Activated CD4-positive, alpha-beta T cell treated with anti-CD3 and anti-CD28 coated beads for 36 hours (primary cell): ENCODE measurements around the gene SF1. TPM values are rescaled to one million over a fixed set of nuclear protein-coding genes. Genes with fewer than 3 reads are reported as not detected.

ENCODE experiments used
- ATAC-seq: fragments of 200-7000 bp; cut with Tn5 transposase; one replicate; pipeline ENCODE4 v1.10.0; 2021; ENCODE audit warnings: mild to moderate bottlenecking, moderate library complexity
- CTCF ChIA-PET: fragments of 350-600 bp; sonication (Branson Sonifier 250); formaldehyde crosslinking; loops from one replicate; lab custom pipeline; 2021; ENCODE audit warnings: antibody characterized with exemption; lab: Charles Lee
- POLR2A ChIA-PET: fragments of 350-600 bp; sonication (Branson Sonifier 250); formaldehyde crosslinking; loops from one replicate; lab custom pipeline; 2021; ENCODE audit warnings: antibody characterized with exemption, inconsistent platforms; lab: Charles Lee
- DNase-seq: peaks from one replicate; pipeline ENCODE4 v3.0.0-alpha.2; 2020
- H3K27ac Mint-ChIP-seq: one replicate; pipeline ENCODE4 v1.8.0; 2021; ENCODE audit warnings: mixed read lengths
- H3K27me3 Mint-ChIP-seq: one replicate; pipeline ENCODE4 v1.8.0; 2021; ENCODE audit warnings: mixed read lengths
- H3K36me3 Mint-ChIP-seq: one replicate; pipeline ENCODE4 v1.8.0; 2021; ENCODE audit warnings: low read depth, mixed read lengths
- H3K4me1 Mint-ChIP-seq: one replicate; pipeline ENCODE4 v1.8.0; 2021; ENCODE audit warnings: mixed read lengths
- H3K4me3 Mint-ChIP-seq: one replicate; pipeline ENCODE4 v1.8.0; 2021; ENCODE audit warnings: mild to moderate bottlenecking, moderate library complexity, mixed read lengths
- H3K9me3 Mint-ChIP-seq: one replicate; pipeline ENCODE4 v1.8.0; 2021; ENCODE audit warnings: low read depth, mixed read lengths
- intact Hi-C, 2 experiments: fragments of 100-400 bp; cut with DNase I in 1 of 2; cut with micrococcal nuclease in 1 of 2; formaldehyde crosslinking; loops; one replicate each; pipeline versions ENCODE4 v1.14.2 to v1.15.1; 2022 to 2024; cut with DNase I, micrococcal nuclease
- total RNA-seq, 2 experiments: library from RNA; stranded (reverse); gene quantifications; one replicate each; pipeline ENCODE4 v1.2.3, GENCODE V29; 2021

SF1 gene
- total RNA-seq, 2 experiments from 2014 or later: 318 to 362 TPM

DNA sequence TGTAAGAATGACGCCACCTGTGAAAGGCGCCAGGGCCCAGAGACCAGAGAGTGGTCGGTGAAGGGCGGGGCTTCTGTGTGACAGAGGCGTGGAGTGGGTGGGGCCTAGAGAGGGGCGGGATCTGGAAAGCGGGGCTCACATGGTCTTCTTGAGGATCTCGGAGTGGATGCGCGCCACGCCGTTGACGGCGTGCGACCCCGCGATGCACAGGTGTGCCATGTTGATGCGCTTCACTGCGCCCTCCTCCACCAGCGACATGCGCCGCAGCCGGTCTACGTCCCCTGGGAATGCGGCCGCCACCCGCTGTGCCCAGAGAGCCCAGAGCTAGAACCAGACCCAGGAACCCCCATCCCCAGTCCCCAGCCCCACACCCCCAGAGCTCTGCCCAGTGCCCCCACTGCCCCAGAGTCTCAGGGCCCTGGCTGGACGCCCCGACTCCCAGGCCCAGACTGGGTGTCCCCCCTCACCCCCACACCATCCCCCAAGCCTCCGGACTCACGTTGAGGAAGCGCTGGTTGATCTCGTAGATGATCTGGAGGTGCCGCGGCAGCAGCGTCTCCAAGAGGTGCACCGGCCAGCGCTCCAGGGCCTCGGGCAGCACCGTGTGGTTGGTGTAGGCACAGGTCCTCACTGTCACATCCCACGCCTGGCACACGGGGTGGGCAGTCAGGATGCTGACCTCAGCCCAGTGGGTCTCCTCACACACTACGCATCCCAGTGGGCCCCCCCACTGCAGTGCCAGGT, 24.8 kb downstream of the SF1 start:
- Mint-ChIP-seq H3K4me1 (peaks cover 7% of the 10 kb centered on the region), H3K27ac (no peak overlapping the region), H3K9me3 (no peaks in the 10 kb centered on the region), H3K36me3 (peaks cover 9% of the 10 kb centered on the region), H3K4me3 (no peak overlapping the region), H3K27me3 (no peaks in the 10 kb centered on the region)
- ChIA-PET POLR2A (no interaction called here), CTCF (interaction anchor here (0.8 kb wide), 1 partner anchor 11 kb away, joined by 3 read pairs; no protein-coding TSS in a partner anchor)
- ATAC-seq: no peak
- DNase-seq: no peak
- intact Hi-C loops: no loop called here

GRCh38 chr11:64753019-64753379, 25.3 kb downstream of the SF1 start:
- no peak overlapping the region for H3K4me3 Mint-ChIP-seq
- H3K9me3 Mint-ChIP-seq: no peaks in the 10 kb centered on the region
- H3K36me3 Mint-ChIP-seq: peaks cover 9% of the 10 kb centered on the region
- peaks cover 7% of the 10 kb centered on the region for H3K4me1 Mint-ChIP-seq
- ATAC-seq (no peak), DNase-seq (no peak)
- no peaks in the 10 kb centered on the region for H3K27me3 Mint-ChIP-seq
- ChIA-PET POLR2A (no interaction called here), CTCF (no interaction called here)
- intact Hi-C loops: no loop called here
- H3K27ac Mint-ChIP-seq: no peak overlapping the region

- H3K4me3 Mint-ChIP-seq: no peak overlapping the region
- intact Hi-C loops: no loop called here
- no peak for DNase-seq
- H3K9me3 Mint-ChIP-seq: no peaks in the 10 kb centered on the region
- H3K36me3 Mint-ChIP-seq: peaks cover 9% of the 10 kb centered on the region
- no peak overlapping the region for H3K27ac Mint-ChIP-seq
- ATAC-seq: no peak
- H3K4me1 Mint-ChIP-seq: peaks cover 7% of the 10 kb centered on the region
- H3K27me3 Mint-ChIP-seq: no peaks in the 10 kb centered on the region
- ChIA-PET CTCF (interaction anchor here (0.7 kb wide), 1 partner anchor 187 kb away, joined by 3 read pairs; no protein-coding TSS in a partner anchor), POLR2A (no interaction called here)
These were observed 26.0 kb downstream of the SF1 start for GRCh38 chr11:64752175-64752970.

GRCh38 chr11:64751580-64751979, 26.8 kb downstream of the SF1 start:
- ATAC-seq (no peak), DNase-seq (no peak)
- H3K27ac Mint-ChIP-seq: no peak overlapping the region
- peaks cover 9% of the 10 kb centered on the region for H3K36me3 Mint-ChIP-seq
- no peaks in the 10 kb centered on the region for H3K27me3 Mint-ChIP-seq
- CTCF ChIA-PET: interaction anchor here (0.7 to 1.5 kb wide), 3 partner anchors 9 to 186 kb away, joined by 3 to 5 read pairs (median 5); no protein-coding TSS in a partner anchor
- POLR2A ChIA-PET: no interaction called here
- H3K9me3 Mint-ChIP-seq: no peaks in the 10 kb centered on the region
- H3K4me1 Mint-ChIP-seq: peaks cover 7% of the 10 kb centered on the region
- intact Hi-C loops: no loop called here
- no peak overlapping the region for H3K4me3 Mint-ChIP-seq

- ATAC-seq (no peak), DNase-seq (no peak)
- no peak overlapping the region for H3K4me3 Mint-ChIP-seq
- no peaks in the 10 kb centered on the region for H3K9me3 Mint-ChIP-seq
- H3K4me1 Mint-ChIP-seq: peaks cover 7% of the 10 kb centered on the region
- CTCF ChIA-PET: interaction anchor here (1.1 to 1.5 kb wide), 3 partner anchors 10 to 24 kb away, joined by 5 to 6 read pairs (median 5); no protein-coding TSS in a partner anchor
- no peaks in the 10 kb centered on the region for H3K27me3 Mint-ChIP-seq
- POLR2A ChIA-PET: no interaction called here
- H3K36me3 Mint-ChIP-seq: peaks cover 9% of the 10 kb centered on the region
- no peak overlapping the region for H3K27ac Mint-ChIP-seq
- intact Hi-C loops: no loop called here
These were observed 27.2 kb downstream of the SF1 start for GRCh38 chr11:64751136-64751535.

DNA sequence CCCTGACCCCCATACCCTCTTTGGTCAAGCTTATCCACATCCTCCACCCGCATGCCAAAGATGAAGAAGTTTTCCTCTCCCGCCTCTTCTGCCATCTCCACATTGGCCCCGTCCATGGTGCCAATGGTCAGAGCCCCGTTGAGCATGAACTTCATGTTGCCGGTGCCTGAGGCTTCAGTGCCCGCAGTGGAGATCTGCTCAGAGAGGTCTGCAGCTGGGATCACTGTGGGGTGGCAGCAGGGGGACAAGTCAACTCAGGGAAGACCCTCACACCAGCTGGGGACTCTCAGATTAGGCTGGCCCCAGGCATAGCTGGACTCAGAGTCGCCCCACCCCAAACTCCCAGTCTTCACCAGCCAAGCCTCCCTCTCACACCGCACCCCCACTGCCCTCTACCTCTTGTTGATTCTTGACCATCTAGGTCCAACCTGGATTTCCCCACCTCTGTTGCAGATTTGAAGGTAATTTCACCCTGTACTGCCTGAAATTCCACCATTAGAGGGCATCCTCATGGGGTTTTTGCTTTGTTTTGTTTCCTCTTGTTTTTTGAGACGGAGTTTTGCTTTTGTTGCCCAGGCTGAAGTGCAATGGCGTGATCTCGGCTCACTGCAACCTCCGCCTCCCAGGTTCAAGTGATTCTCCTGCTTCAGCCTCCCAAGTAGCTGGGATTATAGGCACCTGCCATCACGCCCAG, 27.8 kb downstream of the SF1 start:
- CTCF ChIA-PET: interaction anchor here (1.1 to 1.5 kb wide), 3 partner anchors 10 to 24 kb away, joined by 5 to 6 read pairs (median 5); no protein-coding TSS in a partner anchor
- peak overlapping the region; percentile 29 for H3K27ac Mint-ChIP-seq

GRCh38 chr11:64747961-64748665, 30.2 kb downstream of the SF1 start:
- intact Hi-C loops: no loop called here
- peaks cover 21% of the 10 kb centered on the region for H3K4me1 Mint-ChIP-seq
- H3K27ac Mint-ChIP-seq: no peak overlapping the region
- no peak for ATAC-seq
- no peak overlapping the region for H3K4me3 Mint-ChIP-seq
- no peak for DNase-seq
- peaks cover 9% of the 10 kb centered on the region for H3K36me3 Mint-ChIP-seq
- POLR2A ChIA-PET: interaction anchor here (0.6 to 1.7 kb wide), 5 partner anchors 13 to 549 kb away, joined by 4 to 12 read pairs (median 7); no protein-coding TSS in a partner anchor
- peaks cover 5% of the 10 kb centered on the region for H3K27me3 Mint-ChIP-seq
- CTCF ChIA-PET: interaction anchor here (0.6 to 1.1 kb wide), 5 partner anchors 17 to 369 kb away, joined by 3 read pairs; partner anchors contain the start of gene ZNHIT2
- H3K9me3 Mint-ChIP-seq: no peaks in the 10 kb centered on the region

More for the DNA sequence above, 27.8 kb downstream of the SF1 start:
- peaks cover 9% of the 10 kb centered on the region for H3K4me1 Mint-ChIP-seq
- POLR2A ChIA-PET: no interaction called here
- H3K9me3 Mint-ChIP-seq: no peaks in the 10 kb centered on the region
- H3K27me3 Mint-ChIP-seq: no peaks in the 10 kb centered on the region
- intact Hi-C loops: no loop called here
- H3K4me3 Mint-ChIP-seq: no peak overlapping the region
- H3K36me3 Mint-ChIP-seq: peaks cover 9% of the 10 kb centered on the region
- no peak for DNase-seq
- ATAC-seq: no peak

GRCh38 chr11:64746486-64746885, 31.9 kb downstream of the SF1 start:
- DNase-seq: no peak

DNA sequence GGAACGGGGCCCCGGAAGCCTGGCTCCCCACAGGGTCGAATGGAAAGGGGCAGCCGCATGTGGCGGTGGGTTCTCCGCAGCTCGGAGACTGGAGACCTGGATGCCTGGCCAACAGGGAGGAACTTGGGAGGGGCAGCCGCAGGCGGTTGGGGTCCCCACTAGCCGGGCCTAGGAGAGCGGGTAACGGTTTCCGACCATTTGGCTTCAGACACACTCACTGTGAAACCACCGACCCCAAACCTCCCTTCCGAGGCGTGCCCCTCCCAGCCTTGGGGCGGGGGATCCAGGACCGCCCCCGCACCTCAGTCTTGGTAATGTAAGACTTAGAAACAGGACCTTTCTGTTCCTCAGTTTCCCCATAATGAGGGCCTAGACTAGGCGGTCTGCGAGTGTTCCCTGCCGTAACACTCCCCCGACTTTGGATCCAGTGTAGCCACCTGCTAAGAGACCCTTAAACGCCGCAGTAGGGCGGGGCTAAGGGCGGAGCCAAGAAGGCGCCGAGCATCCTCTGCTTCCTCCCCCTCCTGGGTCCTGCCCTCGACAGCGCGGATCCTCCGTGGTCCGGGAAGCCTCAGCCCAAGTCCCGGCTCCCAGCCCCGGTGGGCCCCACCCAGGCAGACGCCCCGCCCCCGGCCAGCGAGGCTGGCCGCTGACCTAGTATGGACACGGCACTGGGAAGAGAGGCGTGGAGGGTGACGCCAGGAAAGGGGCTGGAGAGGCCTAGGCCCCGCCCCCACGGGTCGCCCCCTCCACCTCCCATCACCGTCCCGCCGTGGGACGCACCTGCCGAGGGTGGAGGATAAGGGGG, 32.6 kb downstream of the SF1 start:
- H3K27ac Mint-ChIP-seq: peak overlapping the region; percentile 65
- ChIA-PET CTCF (interaction anchor here (0.6 to 2.6 kb wide), 7 partner anchors 9 to 269 kb away, joined by 3 to 10 read pairs (median 4); no protein-coding TSS in a partner anchor), POLR2A (interaction anchor here (1.2 kb wide), 1 partner anchor 18 kb away, joined by 3 read pairs; no protein-coding TSS in a partner anchor)
- no peaks in the 10 kb centered on the region for H3K36me3 Mint-ChIP-seq
- no peaks in the 10 kb centered on the region for H3K9me3 Mint-ChIP-seq
- DNase-seq: peak; percentile 69
- ATAC-seq: peak; percentile 18
- peaks cover 28% of the 10 kb centered on the region for H3K4me1 Mint-ChIP-seq
- peak overlapping the region; percentile 77 for H3K4me3 Mint-ChIP-seq
- H3K27me3 Mint-ChIP-seq: peaks cover 5% of the 10 kb centered on the region
- intact Hi-C loops: loop anchor here (2.0 kb wide), 2 partner anchors 17 to 65 kb away; partner anchors contain the start of gene MEN1 (in 1 of the 2)

More at GRCh38 chr11:64746486-64746885, 31.9 kb downstream of the SF1 start:
- POLR2A ChIA-PET: interaction anchor here (0.7 to 1.7 kb wide), 5 partner anchors 14 to 33 kb away, joined by 3 to 12 read pairs (median 4); no protein-coding TSS in a partner anchor
- Mint-ChIP-seq H3K9me3 (no peaks in the 10 kb centered on the region), H3K27me3 (peaks cover 5% of the 10 kb centered on the region), H3K4me1 (peaks cover 28% of the 10 kb centered on the region), H3K36me3 (peaks cover 4% of the 10 kb centered on the region), H3K27ac (no peak overlapping the region), H3K4me3 (no peak overlapping the region)
- intact Hi-C loops: no loop called here
- ATAC-seq: no peak
- CTCF ChIA-PET: interaction anchor here (0.6 to 1.0 kb wide), 4 partner anchors 9 to 23 kb away, joined by 4 to 5 read pairs (median 4); no protein-coding TSS in a partner anchor
